Retina (tissue), 1 donor: ENCODE results near the gene CDK14.

Experiments used
- DNase-seq: peaks from one replicate; pipeline ENCODE4 v3.0.0-alpha.2; 2016

The CDK14 gene

GRCh38 chr7:91240376-91240941 lies 644.3 kb downstream of the CDK14 start:
- no peak for DNase-seq

- DNase-seq, result no peak
Observed at GRCh38 chr7:91242097-91242844, 646.1 kb downstream of the CDK14 start.

- no peak for DNase-seq
Observed at GRCh38 chr7:91243591-91244301, 647.6 kb downstream of the CDK14 start.

- DNase-seq, result no peak
Observed at GRCh38 chr7:91247500-91247899, 651.4 kb downstream of the CDK14 start.

GRCh38 chr7:91248996-91249395 lies 652.9 kb downstream of the CDK14 start:
- DNase-seq, result no peak

- no peak for DNase-seq
Observed at GRCh38 chr7:91249506-91250233, 653.5 kb downstream of the CDK14 start.

GRCh38 chr7:91250706-91251105 lies 654.6 kb downstream of the CDK14 start:
- DNase-seq, result no peak

- no peak for DNase-seq
Observed at GRCh38 chr7:91251877-91252276, 655.8 kb downstream of the CDK14 start.
